Gastroesophageal sphincter (tissue), 4 donors: ENCODE results near the gene BANP. TPM values are rescaled to one million over a fixed set of nuclear protein-coding genes. Genes with fewer than 3 reads are reported as not detected.
"Not testable (repeated sequence)": the region's sequence is repeated elsewhere in the genome, so short reads cannot be mapped to it uniquely, and the experiment has no call there.

Experiments used
- ATAC-seq: fragments of 150-250 bp; one replicate; pipeline ENCODE4 v1.9.1; 2016; ENCODE audit warnings: mild to moderate bottlenecking, moderate library complexity
- H3K27ac ChIP-seq, 4 donors: fragments of 200-600 bp; sonication (generic) in 3 of 4; 1 replicate in 3 of 4; 2 replicates in 1 of 4; pipeline ENCODE4 v1.5.1; 2016 to 2019
- H3K27me3 ChIP-seq: fragments of 200-600 bp; sonication (generic); one replicate; pipeline ENCODE4 v1.5.1; 2019
- H3K36me3 ChIP-seq, 2 donors: fragments of 200-600 bp; sonication (generic); one replicate each; pipeline ENCODE4 v1.5.1; 2019; ENCODE audit warnings: control low read depth in 1 of 2
- H3K4me1 ChIP-seq, 3 donors: fragments of 200-600 bp; sonication (generic); 1 replicate in 2 of 3; 2 replicates in 1 of 3; pipeline ENCODE4 v1.5.1; 2016 to 2019; ENCODE audit warnings: control low read depth in 2 of 3
- H3K4me3 ChIP-seq, 2 donors: fragments of 200-600 bp; sonication (generic); one replicate each; pipeline ENCODE4 v1.5.1; 2019; ENCODE audit warnings: mild to moderate bottlenecking in 1 of 2, moderate library complexity in 1 of 2
- H3K9me3 ChIP-seq, 3 donors: fragments of 200-600 bp; sonication (generic); one replicate each; pipeline ENCODE4 v1.5.1; 2017 to 2019; ENCODE audit warnings: control low read depth in 2 of 3
- EP300 ChIP-seq: sonication (generic); formaldehyde crosslinking; IDR thresholded peaks from one replicate; pipeline ENCODE4 v1.6.1; 2017; ENCODE audit warnings: antibody characterized with exemption, mild to moderate bottlenecking
- POLR2A ChIP-seq, 2 donors: fragments of 450-650 bp; IDR thresholded peaks; one replicate each; pipeline ENCODE4 v1.6.1; 2017; ENCODE audit warnings: antibody characterized with exemption in 2 of 2, mild to moderate bottlenecking in 2 of 2, moderate library complexity in 1 of 2
- POLR2AphosphoS5 ChIP-seq: sonication (generic); formaldehyde crosslinking; IDR thresholded peaks from one replicate; pipeline ENCODE4 v1.6.1; 2017; ENCODE audit warnings: antibody characterized with exemption
- WGBS, 2 donors: methylation state at CpG; one replicate each; pipeline ENCODE4 v1.1.5; 2018; ENCODE audit warnings: low coverage in 1 of 2; 5-methylcytosine and 5-hydroxymethylcytosine counted together
- total RNA-seq, 4 donors: library from RNA; depleted of rRNA; stranded (reverse); fragments of >200 nt; gene quantifications; one replicate each; pipeline ENCODE4 v1.1.0, GENCODE V29; 2016
- TF ChIP-seq, protein P1 (sequence below), 4 experiments: fragments of 200-600 bp in 2 of 4; fragments of 450-650 bp in 2 of 4; sonication (generic) in 1 of 4; IDR thresholded peaks; one replicate each; pipeline ENCODE4 v1.5.1; 2017 to 2019; ENCODE audit warnings: antibody characterized with exemption in 4 of 4, mild to moderate bottlenecking in 2 of 4, moderate library complexity in 2 of 4

Gene BANP
- total RNA-seq, 4 donors from 2014 or later = 17.1 to 33.1 (median 24.2) TPM

DNA sequence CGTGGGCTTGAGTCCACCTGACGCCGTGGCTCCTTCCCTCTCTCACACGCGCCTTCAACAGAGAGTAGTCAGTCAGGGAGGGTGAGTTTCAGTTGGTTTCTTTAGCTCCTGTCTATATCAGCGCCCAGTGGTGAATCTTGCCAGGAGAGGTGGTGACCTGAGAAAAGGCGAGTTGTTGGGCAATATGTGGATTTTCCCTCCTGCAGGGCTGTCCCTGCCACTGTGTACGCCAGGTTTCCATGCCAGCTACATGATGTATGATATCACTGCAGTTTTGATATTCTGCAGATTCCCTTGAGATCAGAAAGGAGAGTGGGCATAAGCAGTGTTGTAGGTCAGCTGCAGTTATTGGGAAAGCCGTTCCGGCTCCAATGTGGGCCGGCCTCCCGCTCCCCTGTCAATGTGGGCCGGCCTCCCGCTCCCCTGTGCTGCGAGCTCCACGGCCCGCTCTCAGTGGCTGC lies 31.4 kb downstream of the BANP start:
- H3K4me3 ChIP-seq = no peak overlapping the region
- TF ChIP-seq POLR2AphosphoS5 (peak; percentile 66), POLR2A (IDR thresholded peaks at IDR 0.05) (no peak), EP300 (no peak)
- TF ChIP-seq, protein P1, sequence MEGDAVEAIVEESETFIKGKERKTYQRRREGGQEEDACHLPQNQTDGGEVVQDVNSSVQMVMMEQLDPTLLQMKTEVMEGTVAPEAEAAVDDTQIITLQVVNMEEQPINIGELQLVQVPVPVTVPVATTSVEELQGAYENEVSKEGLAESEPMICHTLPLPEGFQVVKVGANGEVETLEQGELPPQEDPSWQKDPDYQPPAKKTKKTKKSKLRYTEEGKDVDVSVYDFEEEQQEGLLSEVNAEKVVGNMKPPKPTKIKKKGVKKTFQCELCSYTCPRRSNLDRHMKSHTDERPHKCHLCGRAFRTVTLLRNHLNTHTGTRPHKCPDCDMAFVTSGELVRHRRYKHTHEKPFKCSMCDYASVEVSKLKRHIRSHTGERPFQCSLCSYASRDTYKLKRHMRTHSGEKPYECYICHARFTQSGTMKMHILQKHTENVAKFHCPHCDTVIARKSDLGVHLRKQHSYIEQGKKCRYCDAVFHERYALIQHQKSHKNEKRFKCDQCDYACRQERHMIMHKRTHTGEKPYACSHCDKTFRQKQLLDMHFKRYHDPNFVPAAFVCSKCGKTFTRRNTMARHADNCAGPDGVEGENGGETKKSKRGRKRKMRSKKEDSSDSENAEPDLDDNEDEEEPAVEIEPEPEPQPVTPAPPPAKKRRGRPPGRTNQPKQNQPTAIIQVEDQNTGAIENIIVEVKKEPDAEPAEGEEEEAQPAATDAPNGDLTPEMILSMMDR (IDR thresholded peaks at IDR 0.05) = no peak
- no peak for ATAC-seq
- H3K27me3 ChIP-seq = no peaks in the 10 kb centered on the region
- H3K9me3 ChIP-seq = no peaks in the 10 kb centered on the region
- peaks cover 0 to 7% (median 0%) of the 10 kb centered on the region in 3 donors for H3K4me1 ChIP-seq
- H3K36me3 ChIP-seq = peaks cover 0 to 58% of the 10 kb centered on the region in 2 donors
- WGBS, 2 donors = 78% methylated on average over 6 of the region's 17 CpGs; no CpG with 5 or more reads in 1 of the 2 donors
- H3K27ac ChIP-seq = no peak overlapping the region

DNA sequence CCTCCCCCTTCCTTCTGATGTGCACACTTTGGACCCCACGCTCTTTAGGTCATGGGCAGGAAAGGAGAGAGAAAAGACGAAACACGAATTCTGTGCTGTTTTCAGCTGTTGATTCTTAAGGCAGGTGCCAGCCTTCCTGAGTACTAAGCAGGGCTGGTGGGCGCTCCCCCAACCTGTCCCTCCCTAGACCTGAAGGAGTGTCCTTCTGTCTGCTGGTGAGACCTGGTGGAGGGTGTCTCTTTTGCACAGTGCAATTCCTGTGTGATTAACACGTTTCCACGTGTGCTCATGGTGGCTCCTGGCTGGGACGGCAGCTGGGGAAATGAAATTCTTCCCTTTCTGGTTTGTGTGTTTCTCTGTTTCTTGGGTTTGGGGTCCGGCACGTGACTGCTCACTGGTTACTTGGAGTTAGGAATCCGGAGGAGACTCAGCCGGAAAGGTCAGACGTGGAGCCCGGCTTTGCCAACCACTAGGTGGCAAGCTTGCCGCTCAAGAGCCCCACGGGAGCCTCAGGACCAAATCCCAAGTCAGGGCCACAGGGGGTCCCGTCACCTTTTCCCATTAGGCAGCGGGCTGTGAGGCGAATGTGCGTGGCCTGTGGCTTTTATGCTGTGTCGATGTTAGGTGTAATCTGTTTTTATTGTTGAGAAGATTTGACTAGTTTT lies 32.0 kb downstream of the BANP start:
- H3K9me3 ChIP-seq, H3K4me1 ChIP-seq, H3K4me3 ChIP-seq, H3K27ac ChIP-seq, H3K27me3 ChIP-seq: not testable (repeated sequence)
- WGBS, 2 donors = 48% methylated on average over 4 of the region's 20 CpGs; no CpG with 5 or more reads in 1 of the 2 donors
- ATAC-seq = peak; percentile 78
- peaks cover 0 to 61% of the 10 kb centered on the region in 2 donors for H3K36me3 ChIP-seq
- TF ChIP-seq, protein P1 (IDR thresholded peaks at IDR 0.05) = peak in 2 of 4 experiments; percentile 22 to 56

DNA sequence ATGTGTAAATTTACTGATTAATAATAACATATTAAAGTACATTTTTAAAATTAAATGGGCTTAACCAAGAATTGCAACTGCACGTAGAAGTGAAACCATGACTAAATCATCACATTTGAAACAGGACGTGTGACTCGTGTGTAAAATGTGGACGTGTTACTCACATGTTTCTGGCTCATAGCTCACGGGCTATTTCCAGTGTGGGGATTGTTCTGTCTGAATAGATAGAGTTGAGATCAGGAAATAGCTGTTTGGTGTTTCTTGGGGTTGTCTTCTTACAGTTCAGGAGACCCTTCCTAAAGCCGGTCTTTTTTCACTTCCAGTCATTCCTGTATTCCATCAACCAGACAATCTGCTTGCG lies 32.5 kb downstream of the BANP start:
- ATAC-seq, H3K4me3 ChIP-seq, H3K9me3 ChIP-seq, H3K27ac ChIP-seq, H3K4me1 ChIP-seq, H3K27me3 ChIP-seq: not testable (repeated sequence)
- WGBS, 2 donors = 25 to 47% methylated on average over 5 to 6 of the region's 7 CpGs
- H3K36me3 ChIP-seq = peaks cover 0 to 61% of the 10 kb centered on the region in 2 donors

DNA sequence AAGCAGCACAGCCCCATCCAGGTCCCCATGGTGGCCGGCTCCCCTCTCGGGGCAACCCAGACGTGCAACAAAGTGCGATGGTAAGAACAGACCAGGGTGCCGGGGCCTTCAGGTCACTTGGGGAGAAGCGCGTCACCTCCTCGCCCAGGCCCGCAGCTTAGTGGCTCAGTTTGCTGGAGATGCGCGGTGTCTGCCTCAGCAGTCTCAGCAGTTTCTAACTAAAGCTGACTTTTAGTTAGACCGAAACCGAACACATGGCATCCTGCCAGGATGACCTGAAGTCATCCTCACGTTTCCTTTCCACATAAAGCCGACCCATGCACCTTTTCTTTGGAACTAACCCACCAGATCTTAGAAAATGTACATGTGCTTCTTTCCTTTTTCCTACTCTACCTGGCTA lies 32.9 kb downstream of the BANP start:
- H3K4me1 ChIP-seq, H3K4me3 ChIP-seq, H3K27ac ChIP-seq, H3K27me3 ChIP-seq, H3K9me3 ChIP-seq, ATAC-seq: not testable (repeated sequence)
- H3K36me3 ChIP-seq = peaks cover 0 to 61% of the 10 kb centered on the region in 2 donors
- 67 to 70% methylated on average over 6 to 7 of the region's 15 CpGs for WGBS, 2 donors

DNA sequence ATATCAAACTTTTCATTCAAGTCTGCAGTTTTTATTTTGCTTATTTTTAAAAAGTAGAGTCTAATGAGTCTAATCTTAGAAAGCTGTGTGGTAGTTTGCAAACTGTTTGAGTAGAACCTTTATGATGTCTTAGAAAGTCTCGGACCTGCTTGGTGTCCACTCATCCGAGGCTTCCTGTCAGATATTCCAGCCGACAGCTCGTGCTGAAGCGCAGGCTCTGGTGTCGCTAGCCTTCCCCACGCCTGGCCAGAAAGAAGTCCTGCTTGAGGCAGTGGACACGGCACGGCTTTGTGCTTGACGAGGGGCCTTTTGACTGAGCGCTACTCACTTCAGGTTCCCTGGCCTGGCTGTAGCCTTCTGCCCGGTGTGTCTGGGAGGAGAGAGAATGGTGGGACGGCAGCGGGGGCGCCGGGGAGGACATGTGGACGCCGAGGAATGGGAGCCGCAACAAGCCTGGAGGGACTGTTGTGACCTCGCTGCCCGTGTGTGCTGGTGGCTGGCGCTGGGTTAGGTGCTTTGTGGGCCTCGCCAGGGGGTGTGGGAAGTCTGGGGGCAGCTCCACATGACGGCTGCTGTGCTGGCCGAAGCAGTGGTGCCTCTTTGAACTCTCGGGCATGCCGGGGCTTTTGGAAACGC lies 33.5 kb downstream of the BANP start:
- peaks cover 0 to 67% of the 10 kb centered on the region in 2 donors for H3K36me3 ChIP-seq
- H3K27me3 ChIP-seq = no peaks in the 10 kb centered on the region
- H3K9me3 ChIP-seq = no peaks in the 10 kb centered on the region
- H3K4me3 ChIP-seq = no peak overlapping the region
- no peak overlapping the region for H3K27ac ChIP-seq
- ATAC-seq = no peak
- 92 to 93% methylated on average over 3 to 7 of the region's 28 CpGs for WGBS, 2 donors
- no peak for TF ChIP-seq POLR2A (IDR thresholded peaks at IDR 0.05)
- TF ChIP-seq, protein P1 (IDR thresholded peaks at IDR 0.05) = no peak
- no peak for TF ChIP-seq EP300
- TF ChIP-seq POLR2AphosphoS5 = no peak
- peaks cover 0 to 7% (median 0%) of the 10 kb centered on the region in 3 donors for H3K4me1 ChIP-seq

DNA sequence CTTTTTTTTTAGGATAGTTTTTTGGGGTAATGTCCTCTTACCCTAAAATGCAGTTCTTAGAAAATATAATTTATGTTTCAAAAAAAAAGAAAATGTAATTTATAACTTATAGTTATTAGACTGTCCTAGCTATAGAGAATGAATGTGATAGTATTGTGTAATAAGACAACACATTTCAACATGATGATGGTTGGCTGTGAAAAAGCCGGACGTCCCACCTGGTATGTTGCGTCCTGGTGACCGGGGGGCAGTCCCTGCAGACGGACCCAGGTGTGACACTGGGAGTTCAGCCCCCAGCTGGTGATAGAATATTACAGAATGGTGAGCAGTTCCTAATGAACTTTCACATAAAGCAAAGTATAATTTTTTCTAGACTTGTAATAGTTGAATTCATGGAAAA lies 34.3 kb downstream of the BANP start:
- H3K36me3 ChIP-seq = peaks cover 0 to 68% of the 10 kb centered on the region in 2 donors
- not testable (repeated sequence) for H3K4me3 ChIP-seq, H3K27ac ChIP-seq, H3K27me3 ChIP-seq, H3K9me3 ChIP-seq, ATAC-seq, H3K4me1 ChIP-seq
- 84 to 90% methylated on average over 5 of the region's 5 CpGs for WGBS, 2 donors

DNA sequence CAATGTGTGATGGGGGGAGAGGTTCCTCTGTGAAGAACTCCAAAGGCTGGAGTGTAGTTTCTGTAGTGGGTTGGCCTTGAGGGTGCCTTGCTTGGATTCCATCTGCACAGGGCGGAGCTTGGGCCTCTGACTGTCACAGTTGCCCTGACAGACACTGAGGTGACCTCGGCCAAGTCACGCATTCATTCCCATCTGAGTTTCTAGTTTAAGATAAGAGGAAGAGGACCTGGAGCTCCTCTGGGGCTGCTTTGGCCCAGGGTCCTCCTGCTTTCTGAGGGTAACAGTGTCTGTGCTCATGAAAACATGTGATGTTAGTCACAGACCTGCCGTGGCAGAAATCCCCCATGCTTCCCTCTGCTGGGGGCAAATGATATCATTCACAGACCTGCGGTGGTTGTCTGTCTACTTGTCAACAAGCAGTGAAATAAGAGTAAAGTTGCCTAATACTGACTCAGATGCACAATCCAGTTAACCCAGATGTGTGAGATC lies 35.2 kb downstream of the BANP start:
- not testable (repeated sequence) for H3K27ac ChIP-seq, H3K4me1 ChIP-seq, H3K27me3 ChIP-seq, H3K9me3 ChIP-seq, ATAC-seq, H3K4me3 ChIP-seq
- peaks cover 0 to 68% of the 10 kb centered on the region in 2 donors for H3K36me3 ChIP-seq
- WGBS, 2 donors = 63% methylated on average over 4 of the region's 5 CpGs; no CpG with 5 or more reads in 1 of the 2 donors

DNA sequence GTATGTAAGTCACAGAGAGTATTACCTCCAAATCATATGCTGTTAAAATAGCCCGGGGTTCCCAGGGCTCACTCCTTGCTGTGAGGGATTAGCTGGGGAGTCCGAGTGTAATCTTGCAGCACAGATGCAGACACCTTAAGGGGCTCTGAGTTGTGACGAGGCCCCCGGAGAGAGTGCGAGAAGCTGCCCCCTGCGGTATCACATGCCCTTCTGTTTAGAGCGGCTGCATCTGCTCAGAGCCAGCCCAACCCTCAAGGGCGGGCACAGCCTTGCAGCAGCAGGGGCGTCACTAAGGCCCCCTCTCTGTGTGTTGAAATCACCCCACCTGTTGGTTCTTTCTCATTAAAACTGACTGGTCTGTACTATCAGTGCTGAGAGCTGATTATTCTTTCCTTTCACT lies 37.4 kb downstream of the BANP start:
- not testable (repeated sequence) for H3K27me3 ChIP-seq, ATAC-seq, H3K4me3 ChIP-seq, H3K9me3 ChIP-seq, H3K4me1 ChIP-seq, H3K27ac ChIP-seq
- WGBS, 2 donors = 86 to 88% methylated on average over 3 to 8 of the region's 9 CpGs
- peaks cover 0 to 52% of the 10 kb centered on the region in 2 donors for H3K36me3 ChIP-seq

DNA sequence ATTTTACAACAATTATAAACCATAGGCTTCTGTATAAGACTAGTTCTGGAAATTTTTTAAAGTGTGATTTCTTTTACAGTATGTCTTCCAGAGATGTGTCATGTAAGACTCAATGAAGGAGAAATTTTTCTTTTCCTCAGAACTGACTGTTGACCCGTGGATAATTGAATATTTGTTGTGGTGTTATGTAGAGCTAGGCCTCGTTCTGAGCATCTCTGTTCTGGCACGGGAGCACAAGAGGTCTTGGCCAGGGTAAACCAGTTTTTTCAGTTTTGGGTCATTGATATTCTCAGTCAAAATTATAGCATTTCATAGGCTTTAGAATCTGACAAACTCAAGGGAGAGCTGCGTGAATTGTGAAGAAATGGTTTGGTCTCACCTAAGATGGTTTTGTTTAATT lies 39.0 kb downstream of the BANP start:
- not testable (repeated sequence) for H3K9me3 ChIP-seq, H3K27ac ChIP-seq, H3K27me3 ChIP-seq, H3K4me1 ChIP-seq, H3K4me3 ChIP-seq, ATAC-seq
- 70 to 85% methylated on average over 2 to 4 of the region's 4 CpGs for WGBS, 2 donors
- peaks cover 0 to 49% of the 10 kb centered on the region in 2 donors for H3K36me3 ChIP-seq

DNA sequence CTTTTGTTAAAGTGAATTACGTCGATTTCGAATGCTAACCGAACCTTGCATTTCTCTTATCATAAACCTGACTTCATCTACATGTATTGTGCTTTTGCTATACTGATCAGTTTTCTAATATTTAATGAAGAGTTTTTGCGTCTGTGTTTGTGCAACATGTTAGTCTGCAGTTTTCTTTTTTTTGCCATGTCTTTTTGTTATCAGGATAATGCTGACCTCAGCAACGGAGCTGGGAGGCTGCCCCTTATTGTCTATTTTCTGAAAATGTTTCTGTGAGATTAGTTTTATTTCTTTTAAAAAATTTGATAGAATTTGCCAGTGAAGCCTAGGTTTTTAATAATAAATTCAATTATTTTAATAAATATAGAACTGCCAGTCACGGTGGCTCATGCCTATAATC lies 40.9 kb downstream of the BANP start:
- H3K4me1 ChIP-seq, H3K27ac ChIP-seq, H3K4me3 ChIP-seq, H3K27me3 ChIP-seq, ATAC-seq, H3K9me3 ChIP-seq: not testable (repeated sequence)
- 92 to 99% methylated on average over 6 to 7 of the region's 7 CpGs for WGBS, 2 donors
- H3K36me3 ChIP-seq = peaks cover 0 to 43% of the 10 kb centered on the region in 2 donors
